ENCODE results near the gene TP53BP1. TPM values are rescaled to one million over a fixed set of nuclear protein-coding genes. Genes with fewer than 3 reads are reported as not detected.

Gene TP53BP1
- polyA plus RNA-seq, 1 donor from 2014 or later, result 98.7 TPM

- H4K20me1 ChIP-seq (ENCODE audit: insufficient read depth), result no peaks in the 10 kb centered on the region
- H3K36me3 ChIP-seq (ENCODE audit: insufficient read depth, low read length), result peaks cover 24% of the 10 kb centered on the region
- H3K4me2 ChIP-seq (ENCODE audit: low read length), result no peak overlapping the region
- H3K9me3 ChIP-seq (ENCODE audit: low read length), result peaks cover 8% of the 10 kb centered on the region
- H3F3A ChIP-seq (ENCODE audit: insufficient read depth, low read length, poor library complexity, severe bottlenecking), result no peaks in the 10 kb centered on the region
- TF ChIP-seq EZH2 (IDR thresholded peaks at IDR 0.05; ENCODE audit: borderline replicate concordance, insufficient read depth, low read length, poor library complexity, severe bottlenecking) (no peak), EP300 (conservative IDR thresholded peaks at IDR 0.05; ENCODE audit: poor library complexity, severe bottlenecking) (no peak), RAD21 (conservative IDR thresholded peaks at IDR 0.05) (no peak), REST (IDR thresholded peaks at IDR 0.05; ENCODE audit: borderline replicate concordance) (no peak), POLR2AphosphoS5 (IDR thresholded peaks at IDR 0.05) (no peak), CTCF (IDR thresholded peaks at IDR 0.05; ENCODE audit: poor library complexity, severe bottlenecking) (no peak), SMC3 (conservative IDR thresholded peaks at IDR 0.05; ENCODE audit: poor library complexity) (no peak), MXI1 (conservative IDR thresholded peaks at IDR 0.05; ENCODE audit: poor library complexity, severe bottlenecking) (no peak), TAF1 (IDR thresholded peaks at IDR 0.05; ENCODE audit: low read depth) (no peak)
- H3K9ac ChIP-seq (ENCODE audit: low read length), result no peak overlapping the region
- no peaks in the 10 kb centered on the region for H3K79me2 ChIP-seq (replicated peaks; ENCODE audit: insufficient read depth, low read length)
- no peaks in the 10 kb centered on the region for H3K27me3 ChIP-seq (ENCODE audit: insufficient read depth, low read depth, low read length)
- no peak overlapping the region for H3K4me3 ChIP-seq (ENCODE audit: low read length)
- H3K27ac ChIP-seq (ENCODE audit: low read length), result no peak overlapping the region
- no peak overlapping the region for H2AFZ ChIP-seq (ENCODE audit: low read depth, low read length)
- H3K9me2 ChIP-seq (ENCODE audit: insufficient read depth, low read length), result no peaks in the 10 kb centered on the region
These were observed 35.0 kb upstream of the TP53BP1 start for GRCh38 chr15:43527802-43528541.

- Histone ChIP-seq H4K20me1 (ENCODE audit: insufficient read depth) (no peaks in the 10 kb centered on the region), H3F3A (ENCODE audit: insufficient read depth, low read length, poor library complexity, severe bottlenecking) (no peaks in the 10 kb centered on the region), H3K9me2 (ENCODE audit: insufficient read depth, low read length) (no peaks in the 10 kb centered on the region), H3K27me3 (ENCODE audit: insufficient read depth, low read depth, low read length) (no peaks in the 10 kb centered on the region), H3K9ac (ENCODE audit: low read length) (no peak overlapping the region), H3K4me3 (ENCODE audit: low read length) (no peak overlapping the region), H3K9me3 (ENCODE audit: low read length) (peaks cover 8% of the 10 kb centered on the region), H2AFZ (ENCODE audit: low read depth, low read length) (no peak overlapping the region), H3K79me2 (replicated peaks; ENCODE audit: insufficient read depth, low read length) (no peaks in the 10 kb centered on the region), H3K36me3 (ENCODE audit: insufficient read depth, low read length) (peaks cover 29% of the 10 kb centered on the region), H3K27ac (ENCODE audit: low read length) (no peak overlapping the region), H3K4me2 (ENCODE audit: low read length) (no peak overlapping the region)
- TF ChIP-seq CTCF (IDR thresholded peaks at IDR 0.05; ENCODE audit: poor library complexity, severe bottlenecking) (no peak), RAD21 (conservative IDR thresholded peaks at IDR 0.05) (no peak), EZH2 (IDR thresholded peaks at IDR 0.05; ENCODE audit: borderline replicate concordance, insufficient read depth, low read length, poor library complexity, severe bottlenecking) (no peak), SMC3 (conservative IDR thresholded peaks at IDR 0.05; ENCODE audit: poor library complexity) (no peak)
These were observed 34.3 kb upstream of the TP53BP1 start for GRCh38 chr15:43527016-43527801.

All from neural cell (in vitro differentiated cells).